Measurements from ENCODE around the gene MICAL3.

Gene MICAL3

GRCh38 chr22:17869285-17870096 lies 154.9 kb downstream of the MICAL3 start:
- TF ChIP-seq, protein P1, sequence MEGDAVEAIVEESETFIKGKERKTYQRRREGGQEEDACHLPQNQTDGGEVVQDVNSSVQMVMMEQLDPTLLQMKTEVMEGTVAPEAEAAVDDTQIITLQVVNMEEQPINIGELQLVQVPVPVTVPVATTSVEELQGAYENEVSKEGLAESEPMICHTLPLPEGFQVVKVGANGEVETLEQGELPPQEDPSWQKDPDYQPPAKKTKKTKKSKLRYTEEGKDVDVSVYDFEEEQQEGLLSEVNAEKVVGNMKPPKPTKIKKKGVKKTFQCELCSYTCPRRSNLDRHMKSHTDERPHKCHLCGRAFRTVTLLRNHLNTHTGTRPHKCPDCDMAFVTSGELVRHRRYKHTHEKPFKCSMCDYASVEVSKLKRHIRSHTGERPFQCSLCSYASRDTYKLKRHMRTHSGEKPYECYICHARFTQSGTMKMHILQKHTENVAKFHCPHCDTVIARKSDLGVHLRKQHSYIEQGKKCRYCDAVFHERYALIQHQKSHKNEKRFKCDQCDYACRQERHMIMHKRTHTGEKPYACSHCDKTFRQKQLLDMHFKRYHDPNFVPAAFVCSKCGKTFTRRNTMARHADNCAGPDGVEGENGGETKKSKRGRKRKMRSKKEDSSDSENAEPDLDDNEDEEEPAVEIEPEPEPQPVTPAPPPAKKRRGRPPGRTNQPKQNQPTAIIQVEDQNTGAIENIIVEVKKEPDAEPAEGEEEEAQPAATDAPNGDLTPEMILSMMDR (IDR thresholded peaks at IDR 0.05; ENCODE audit: low read length): no peak
- no peak for TF ChIP-seq EZH2 (IDR thresholded peaks at IDR 0.05; ENCODE audit: borderline replicate concordance, low read length)
- no peak overlapping the region for H2AFZ ChIP-seq (ENCODE audit: low read length)
- no peaks in the 10 kb centered on the region for H4K20me1 ChIP-seq (ENCODE audit: insufficient read depth, low read length)
- no peak overlapping the region for H3K9ac ChIP-seq (ENCODE audit: low read length)
- no peaks in the 10 kb centered on the region for H3K27me3 ChIP-seq (ENCODE audit: insufficient read depth, low read length)
- H3K4me3 ChIP-seq (ENCODE audit: low read depth, low read length, poor library complexity, severe bottlenecking): no peak overlapping the region
- H3K36me3 ChIP-seq (ENCODE audit: insufficient read depth, low read length): peaks cover 31% of the 10 kb centered on the region; the same call in 1 of the 2 replicates
- peaks cover 15% of the 10 kb centered on the region for H3K4me1 ChIP-seq (ENCODE audit: insufficient read depth, low read length, severe bottlenecking)
- H3K27ac ChIP-seq (ENCODE audit: low read depth, low read length, poor library complexity, severe bottlenecking): no peak overlapping the region
- H3K9me3 ChIP-seq (ENCODE audit: low read length): no peaks in the 10 kb centered on the region
- H3F3A ChIP-seq (ENCODE audit: insufficient read depth, low read length): no peaks in the 10 kb centered on the region
- H3K79me2 ChIP-seq (ENCODE audit: insufficient read depth, low read length): no peaks in the 10 kb centered on the region
- H3K9me2 ChIP-seq (ENCODE audit: low read depth, low read length): no peaks in the 10 kb centered on the region
- no peak overlapping the region for H3K4me2 ChIP-seq (ENCODE audit: low read length)

GRCh38 chr22:17868771-17869170 lies 155.6 kb downstream of the MICAL3 start:
- Histone ChIP-seq H3K4me1 (ENCODE audit: insufficient read depth, low read length, severe bottlenecking) (peaks cover 15% of the 10 kb centered on the region), H2AFZ (ENCODE audit: low read length) (no peak overlapping the region), H3K36me3 (ENCODE audit: insufficient read depth, low read length) (peaks cover 39% of the 10 kb centered on the region), H4K20me1 (ENCODE audit: insufficient read depth, low read length) (no peaks in the 10 kb centered on the region), H3K9me3 (ENCODE audit: low read length) (no peaks in the 10 kb centered on the region), H3F3A (ENCODE audit: insufficient read depth, low read length) (no peaks in the 10 kb centered on the region), H3K9me2 (ENCODE audit: low read depth, low read length) (no peaks in the 10 kb centered on the region), H3K4me3 (ENCODE audit: low read depth, low read length, poor library complexity, severe bottlenecking) (no peak overlapping the region), H3K4me2 (ENCODE audit: low read length) (no peak overlapping the region), H3K27ac (ENCODE audit: low read depth, low read length, poor library complexity, severe bottlenecking) (no peak overlapping the region), H3K79me2 (ENCODE audit: insufficient read depth, low read length) (no peaks in the 10 kb centered on the region), H3K9ac (ENCODE audit: low read length) (no peak overlapping the region), H3K27me3 (ENCODE audit: insufficient read depth, low read length) (no peaks in the 10 kb centered on the region)
- TF ChIP-seq, protein P1 (IDR thresholded peaks at IDR 0.05; ENCODE audit: low read length): no peak
- no peak for TF ChIP-seq EZH2 (IDR thresholded peaks at IDR 0.05; ENCODE audit: borderline replicate concordance, low read length)

- Histone ChIP-seq H3K27ac (ENCODE audit: low read depth, low read length, poor library complexity, severe bottlenecking) (peak overlapping the region; percentile 4), H3K4me1 (ENCODE audit: insufficient read depth, low read length, severe bottlenecking) (peaks cover 15% of the 10 kb centered on the region), H3K9me2 (ENCODE audit: low read depth, low read length) (no peaks in the 10 kb centered on the region), H3F3A (ENCODE audit: insufficient read depth, low read length) (no peaks in the 10 kb centered on the region), H3K36me3 (ENCODE audit: insufficient read depth, low read length) (peaks cover 41% of the 10 kb centered on the region), H3K9me3 (ENCODE audit: low read length) (no peaks in the 10 kb centered on the region), H3K79me2 (ENCODE audit: insufficient read depth, low read length) (no peaks in the 10 kb centered on the region), H4K20me1 (ENCODE audit: insufficient read depth, low read length) (no peaks in the 10 kb centered on the region), H3K9ac (ENCODE audit: low read length) (no peak overlapping the region), H3K4me2 (ENCODE audit: low read length) (peak overlapping the region; percentile 18; the same call in 1 of the 2 replicates), H3K27me3 (ENCODE audit: insufficient read depth, low read length) (no peaks in the 10 kb centered on the region), H3K4me3 (ENCODE audit: low read depth, low read length, poor library complexity, severe bottlenecking) (no peak overlapping the region), H2AFZ (ENCODE audit: low read length) (no peak overlapping the region)
- TF ChIP-seq, protein P1 (IDR thresholded peaks at IDR 0.05; ENCODE audit: low read length): no peak
- no peak for TF ChIP-seq EZH2 (IDR thresholded peaks at IDR 0.05; ENCODE audit: borderline replicate concordance, low read length)
Measured at GRCh38 chr22:17867160-17867785, 157.1 kb downstream of the MICAL3 start.
